GM18909 (cell line): ENCODE measurements around the gene SUMF1.
A peak's percentile ranks its signal among the peaks of the same experiment; 100 is the strongest.
"Not testable (repeated sequence)": the region's sequence is repeated elsewhere in the genome, so short reads cannot be mapped to it uniquely, and the experiment has no call there.

ENCODE experiments used
- ATAC-seq: cut with Tn5 transposase; IDR thresholded peaks from one replicate; pipeline ENCODE4 v1.9.1; 2021; ENCODE audit warnings: mild to moderate bottlenecking; ENCODE audit not compliant: unreplicated experiment, poor library complexity

The SUMF1 gene

GRCh38 chr3:4464576-4464975 lies 2.5 kb downstream of the SUMF1 start:
- no peak for ATAC-seq

- no peak for ATAC-seq
Measured at GRCh38 chr3:4462369-4463040, 4.6 kb downstream of the SUMF1 start.

GRCh38 chr3:4461468-4462090 lies 5.5 kb downstream of the SUMF1 start:
- no peak for ATAC-seq

GRCh38 chr3:4460334-4460733 lies 6.7 kb downstream of the SUMF1 start:
- no peak for ATAC-seq

DNA sequence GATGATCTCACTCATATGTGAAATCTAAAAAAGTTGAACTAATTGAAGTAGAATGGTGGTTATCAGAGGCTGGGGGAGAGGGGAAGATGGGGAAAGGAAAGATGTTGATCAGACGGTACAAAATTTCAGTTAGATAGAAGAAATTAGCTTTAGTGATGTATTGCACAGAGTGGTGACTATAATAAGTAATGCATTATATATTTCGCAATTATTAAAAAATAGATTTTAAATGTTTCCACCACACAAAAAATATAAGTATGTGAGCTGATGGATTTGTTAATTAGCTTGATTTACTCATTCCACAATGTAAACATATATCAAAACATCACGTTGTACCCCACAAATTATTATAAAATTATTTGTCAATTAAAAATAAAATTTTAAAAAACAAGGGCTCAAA lies 8.1 kb downstream of the SUMF1 start:
- no peak for ATAC-seq

DNA sequence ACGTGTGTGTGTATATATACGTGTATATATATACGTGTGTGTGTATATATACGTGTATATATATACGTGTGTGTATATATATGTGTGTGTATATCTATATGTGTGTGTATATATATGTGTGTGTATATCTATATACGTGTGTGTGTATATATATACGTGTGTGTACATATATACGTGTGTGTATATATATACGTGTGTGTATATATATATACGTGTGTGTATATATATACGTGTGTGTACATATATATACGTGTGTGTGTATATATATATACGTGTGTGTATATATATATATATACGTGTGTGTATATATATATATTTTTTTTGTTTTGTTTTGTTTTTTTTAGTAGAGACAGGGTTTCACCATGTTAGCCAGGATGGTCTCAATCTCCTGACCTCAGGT lies 10.3 kb downstream of the SUMF1 start:
- ATAC-seq = not testable (repeated sequence)

DNA sequence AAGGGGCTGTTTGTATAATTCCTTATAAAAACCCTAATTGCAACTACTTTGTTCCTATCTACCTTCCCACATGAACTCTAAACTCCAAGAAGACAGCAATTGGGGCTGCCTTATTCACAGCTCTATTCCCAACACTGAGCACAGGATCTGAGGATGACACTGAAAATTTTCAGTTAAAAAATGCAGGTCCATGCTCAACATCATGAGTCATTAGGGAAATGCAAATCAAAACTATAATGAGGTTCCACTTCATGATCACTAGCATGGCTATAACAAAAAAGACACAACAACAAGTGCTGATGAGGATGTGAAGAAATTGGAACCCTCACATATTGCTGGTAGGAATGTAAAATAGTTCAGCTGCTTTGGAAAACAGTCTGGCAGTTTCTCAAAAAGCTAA lies 12.9 kb downstream of the SUMF1 start:
- no peak for ATAC-seq

DNA sequence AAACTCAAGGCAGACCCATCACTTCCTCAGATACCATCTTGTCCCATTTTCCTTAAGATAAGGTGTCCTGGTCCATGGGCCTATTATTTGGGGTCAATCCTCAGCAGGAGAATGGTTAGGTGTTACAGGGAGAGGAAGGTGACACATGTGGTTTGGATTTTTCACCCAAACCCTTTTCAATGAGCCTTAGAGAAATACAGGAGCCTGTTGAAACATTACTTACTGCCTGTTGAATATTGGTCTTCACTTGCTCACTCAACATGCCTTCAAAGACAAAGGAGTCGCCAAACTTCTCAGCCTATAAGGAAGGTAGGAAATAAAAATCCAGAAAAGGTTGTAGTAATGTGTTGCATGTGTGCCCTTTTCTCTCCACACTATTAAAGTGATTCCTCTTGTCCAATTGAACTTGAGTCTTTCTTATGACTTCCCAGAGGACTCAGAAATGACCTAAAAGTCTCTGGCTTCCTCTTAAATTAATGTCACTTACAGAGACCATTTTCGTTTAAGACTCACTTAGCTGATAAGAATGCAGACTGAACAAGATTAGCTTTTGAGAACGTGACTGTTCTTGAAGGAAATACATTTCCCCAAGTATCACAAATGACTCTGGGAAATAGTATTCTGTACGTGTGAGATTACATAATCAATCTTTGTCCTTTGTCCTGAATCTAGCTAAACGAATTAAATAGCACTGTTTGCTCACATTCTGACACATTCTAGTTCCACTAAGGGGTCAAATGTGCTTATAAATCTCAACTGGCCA lies 17.8 kb downstream of the SUMF1 start:
- ATAC-seq = no peak

DNA sequence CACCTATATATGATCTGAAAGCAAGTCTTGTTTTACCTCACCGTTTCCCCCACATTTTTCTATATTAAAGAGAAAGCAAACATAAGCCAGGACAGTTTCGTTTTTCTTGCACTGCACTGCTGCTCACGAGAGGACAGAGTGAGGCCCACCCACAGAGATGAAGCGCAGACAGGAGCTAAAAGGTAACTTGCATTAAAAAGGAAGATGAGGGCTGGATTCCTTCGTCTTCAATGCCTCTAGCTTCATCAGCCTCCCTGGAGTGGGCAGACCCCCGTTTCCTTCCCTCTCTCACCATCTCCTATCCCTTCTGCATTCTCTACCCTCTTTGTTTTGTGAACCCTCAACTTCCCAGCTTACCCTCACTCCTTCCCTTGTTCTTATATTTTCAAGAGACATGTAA lies 18.9 kb downstream of the SUMF1 start:
- no peak for ATAC-seq

DNA sequence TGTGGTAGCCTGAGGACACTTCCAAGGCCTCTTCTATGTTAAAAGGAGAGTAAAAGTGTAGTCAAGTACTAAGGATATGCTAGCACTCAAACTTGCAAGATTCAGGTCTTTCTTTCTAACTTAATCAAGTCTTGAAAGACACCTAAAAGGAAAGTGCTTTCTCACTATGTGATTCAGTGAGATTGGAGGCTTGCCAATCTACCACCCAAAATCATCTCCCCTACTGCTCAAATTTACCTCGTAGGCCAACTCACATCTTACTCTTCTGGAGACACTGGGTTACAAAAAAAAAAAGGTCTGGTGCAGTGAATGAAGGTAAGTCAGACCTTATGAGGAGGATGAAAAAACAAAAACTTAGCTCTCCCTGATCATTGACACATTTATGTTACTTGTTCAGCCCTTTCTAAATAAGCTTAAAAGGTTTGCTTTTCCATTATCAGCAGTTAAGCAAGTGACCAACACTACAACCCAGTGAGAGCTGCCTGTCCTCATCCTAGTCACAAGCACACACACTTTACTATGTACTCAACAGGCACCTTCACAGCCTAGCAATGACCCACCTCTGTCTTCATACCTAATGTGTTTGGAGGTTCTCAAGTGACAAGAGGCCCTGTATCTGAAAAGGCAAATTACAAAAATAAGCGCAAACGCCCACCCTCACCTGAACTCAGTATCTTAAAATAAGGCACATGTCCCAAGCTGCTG lies 19.6 kb downstream of the SUMF1 start:
- no peak for ATAC-seq

DNA sequence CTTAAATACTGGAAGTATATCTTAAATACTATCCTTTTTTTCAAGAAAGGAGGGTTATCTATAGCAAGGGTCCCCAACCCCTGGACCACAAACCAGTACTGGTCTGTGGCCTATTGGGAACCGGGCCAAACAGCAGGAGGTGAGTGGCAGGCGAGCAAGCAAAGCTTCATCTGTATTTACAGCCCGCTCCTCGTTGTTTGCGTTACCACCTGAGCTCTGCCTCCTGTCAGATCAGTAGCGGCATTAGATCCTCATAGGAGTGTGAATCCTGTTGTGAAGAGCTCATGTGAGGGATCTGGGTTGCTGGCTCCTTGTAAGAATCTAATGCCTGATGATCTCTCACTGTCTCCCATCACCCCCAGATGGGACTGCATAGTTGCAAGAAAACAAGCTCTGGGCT lies 26.1 kb downstream of the SUMF1 start:
- no peak for ATAC-seq

- ATAC-seq = no peak
Measured at GRCh38 chr3:4438296-4438695, 28.8 kb downstream of the SUMF1 start.

DNA sequence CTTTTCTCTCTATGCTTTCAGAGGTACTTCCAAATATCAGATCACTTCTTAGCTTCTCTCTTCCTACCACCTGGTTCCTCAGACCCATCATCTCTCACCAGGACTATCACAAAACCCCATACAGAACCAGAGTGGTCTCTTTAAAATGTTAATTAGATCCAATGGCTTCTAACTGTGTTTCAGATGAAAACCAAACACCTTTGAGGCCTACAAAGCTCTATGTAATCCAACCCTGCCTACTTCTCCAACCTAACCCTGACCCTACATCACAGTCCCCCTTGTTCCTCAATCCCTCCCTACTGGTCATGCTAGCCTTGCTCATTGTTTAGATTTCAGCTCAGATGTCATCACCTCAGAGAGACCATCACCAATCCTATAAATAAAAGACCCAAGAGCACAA lies 34.8 kb downstream of the SUMF1 start:
- no peak for ATAC-seq

DNA sequence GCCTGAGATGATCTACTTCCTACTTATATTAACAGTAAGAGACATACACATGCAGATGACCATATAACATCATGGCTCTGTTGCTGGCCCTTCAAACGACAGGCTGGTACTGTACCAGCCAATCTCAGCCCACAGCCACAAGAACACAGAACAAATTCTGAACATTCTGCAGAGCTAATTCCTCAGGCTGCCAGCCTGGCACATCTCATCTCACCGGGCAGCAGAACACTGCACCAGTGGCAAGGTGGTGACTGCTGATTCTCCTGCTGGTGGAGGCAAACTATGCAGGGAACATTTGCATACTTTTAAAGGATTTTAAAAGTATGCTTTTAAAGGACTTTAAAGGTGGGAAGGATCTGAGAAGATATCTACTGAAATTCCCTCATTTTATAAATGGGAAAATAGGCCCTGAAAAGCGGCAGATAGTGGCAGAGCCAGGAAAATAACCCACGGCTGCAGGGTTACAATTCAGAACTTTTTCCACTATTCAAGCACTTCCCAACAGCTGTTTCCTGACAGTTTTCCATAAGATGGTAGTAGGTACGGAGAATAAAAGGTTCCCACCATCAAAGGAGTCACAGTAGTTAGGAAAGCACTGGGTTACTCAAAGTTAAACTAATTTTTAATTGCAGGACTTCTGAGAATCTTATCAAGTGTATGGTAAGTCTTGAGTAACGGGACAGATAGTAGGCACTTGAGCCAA lies 37.3 kb downstream of the SUMF1 start:
- ATAC-seq = no peak

DNA sequence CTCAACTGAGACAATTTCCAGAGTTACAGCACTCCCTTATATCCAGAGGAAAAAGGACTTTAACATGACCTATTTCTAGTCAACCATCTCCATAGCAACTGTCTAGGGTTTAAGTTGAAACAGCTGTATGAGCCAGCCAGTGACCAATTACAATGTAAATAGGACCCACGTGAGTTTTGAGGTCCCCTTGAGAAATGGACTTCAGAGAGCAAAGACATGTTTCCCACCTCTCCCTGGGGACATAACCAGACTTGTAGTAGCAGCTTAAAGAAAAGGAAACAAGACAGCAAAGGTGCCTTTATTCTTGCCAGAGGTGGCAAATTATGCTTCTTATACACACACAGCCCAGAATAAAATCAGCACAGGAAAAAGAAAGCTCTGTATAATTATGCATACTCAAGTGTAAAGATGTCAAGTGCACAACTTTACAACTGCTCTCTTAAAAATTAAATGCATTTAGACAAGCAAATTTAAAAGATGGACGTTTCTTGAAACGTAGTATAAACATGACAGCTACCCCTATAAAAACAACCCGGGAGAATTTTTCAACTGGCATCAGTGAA lies 40.2 kb downstream of the SUMF1 start:
- ATAC-seq = peak; percentile 87

- ATAC-seq = no peak
Measured at GRCh38 chr3:4426261-4426781, 40.7 kb downstream of the SUMF1 start.

DNA sequence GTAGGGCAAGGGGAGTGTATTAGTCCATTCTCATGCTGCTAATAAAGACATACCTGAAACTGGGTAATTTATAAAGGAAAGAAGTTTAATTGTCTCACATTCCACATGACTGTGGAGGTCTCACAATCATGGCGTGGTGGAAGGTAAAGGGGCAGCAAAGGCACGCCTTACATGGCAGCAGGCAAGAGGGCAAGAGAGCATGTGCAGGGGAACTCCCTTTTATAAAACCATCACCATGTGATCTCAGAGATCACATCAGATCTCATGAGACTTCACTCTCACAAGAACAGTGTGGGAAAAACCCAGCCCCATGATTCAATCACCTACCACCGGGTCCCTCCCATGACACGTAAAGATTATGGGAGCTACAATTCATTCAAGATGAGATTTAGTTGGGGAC lies 41.4 kb downstream of the SUMF1 start:
- no peak for ATAC-seq

- no peak for ATAC-seq
Measured at GRCh38 chr3:4425055-4425454, 42.0 kb downstream of the SUMF1 start.

DNA sequence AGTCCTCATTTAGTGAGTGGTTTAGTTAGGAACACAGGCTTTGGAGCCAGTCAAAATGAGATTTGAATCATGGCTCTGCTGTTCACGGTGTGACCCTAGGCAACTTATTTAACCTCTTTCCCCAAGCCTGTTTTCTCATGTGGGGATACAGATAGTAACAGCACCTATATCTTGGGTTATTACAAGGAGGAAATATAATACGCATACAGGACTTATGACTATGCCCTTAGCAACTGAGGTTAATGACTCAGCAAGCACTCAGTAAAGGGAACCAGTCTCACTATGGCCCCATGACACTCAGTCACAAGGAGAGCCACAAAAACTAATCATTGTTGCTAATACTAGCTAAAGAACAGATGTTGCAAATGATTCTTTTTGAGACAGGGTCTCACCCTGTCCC lies 45.9 kb downstream of the SUMF1 start:
- ATAC-seq = peak; percentile 73

- no peak for ATAC-seq
Measured at GRCh38 chr3:4419920-4420319, 47.1 kb downstream of the SUMF1 start.
